ENCODE results near the gene PBRM1.

GRCh38 chr3:52636673-52637072 is 49.0 kb downstream of the PBRM1 start:
- no peak for TF ChIP-seq EZH2 (IDR thresholded peaks at IDR 0.05; ENCODE audit: low read depth, low read length, severe bottlenecking)
- TF ChIP-seq TBP (IDR thresholded peaks at IDR 0.05; ENCODE audit: low read depth, low read length), result no peak

Measured in H1 (cell line).